ENCODE data around the gene CAMTA2. TPM values are rescaled to one million over a fixed set of nuclear protein-coding genes. Genes with fewer than 3 reads are reported as not detected.

CAMTA2 gene
- total and polyA plus RNA-seq, 9 of the 15 experiments (the other 6 are each of a cell fraction or from before 2014, with no cell fraction given) = 0.24 to 25.1 (median 6.3) TPM

DNA sequence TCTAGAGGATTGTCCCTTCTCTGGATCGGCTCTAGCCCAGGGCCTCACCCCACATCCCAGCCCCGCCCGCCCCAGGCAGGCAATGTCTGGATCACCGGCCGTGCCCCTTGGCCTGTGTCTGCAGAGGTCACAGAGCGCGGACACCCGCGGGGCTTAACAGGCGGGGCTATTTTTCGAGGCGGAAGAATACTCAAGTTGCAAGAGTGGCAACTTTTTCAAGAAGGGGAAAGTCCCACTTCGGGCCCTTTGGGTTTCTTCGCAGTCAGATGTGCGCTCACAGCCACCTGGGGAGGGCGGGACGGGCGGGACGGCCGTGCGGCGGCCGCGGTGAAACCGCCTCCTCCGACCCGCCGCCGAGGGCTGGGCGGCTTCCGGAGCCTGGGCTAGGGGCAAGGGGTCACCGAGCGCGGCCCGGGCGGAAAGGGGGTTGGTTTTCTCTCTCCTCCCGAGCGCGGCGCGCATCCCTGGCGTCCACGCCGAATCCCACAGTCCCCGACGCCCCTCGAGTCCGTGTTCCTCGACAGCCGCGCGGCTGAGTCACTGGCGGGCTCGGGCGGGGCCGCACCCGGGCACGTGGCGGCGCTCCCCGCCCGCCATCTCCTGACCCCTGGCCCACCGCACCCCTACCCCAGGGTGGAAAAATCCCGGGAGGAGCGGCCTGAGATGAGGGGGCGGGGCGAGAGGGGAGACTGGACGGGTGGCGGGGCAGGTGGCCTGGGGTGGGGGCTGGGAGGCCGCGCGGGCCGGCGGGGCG is 38.0 kb downstream of the CAMTA2 start (continued):
- TF ChIP-seq HDAC1 (IDR thresholded peaks at IDR 0.05) = peak in 1 of 2 experiments; percentile 40; a peak in 1 of 4 replicates

DNA sequence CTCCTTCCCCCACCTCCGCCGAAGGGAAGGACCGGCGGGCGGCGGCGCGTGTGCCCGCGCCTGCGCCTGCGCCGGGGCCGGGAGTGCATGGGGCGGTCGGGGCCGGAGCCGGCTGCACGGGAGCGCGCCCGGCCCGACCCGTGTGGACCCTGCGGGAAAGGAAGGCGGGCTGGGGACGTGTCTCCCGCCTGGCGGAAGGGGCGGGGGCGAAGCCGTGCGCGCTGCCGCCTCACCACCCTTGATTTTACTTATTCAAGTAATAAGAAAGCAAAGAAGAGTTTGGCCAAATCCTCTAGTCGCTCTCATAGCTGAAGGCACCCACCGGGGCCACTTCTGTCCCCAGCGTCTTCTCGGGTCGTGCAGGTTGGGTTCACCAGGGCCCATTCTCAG is 38.5 kb downstream of the CAMTA2 start:
- H3K27ac ChIP-seq (ENCODE audit: extremely low read depth, low read depth, low read length) = peak overlapping the region; percentile 98
- intact Hi-C loops (cut with micrococcal nuclease) (no loop called here), in situ Hi-C loops (cut with MboI) (no loop called here)
- POLR2A ChIA-PET = interaction anchor here (0.6 to 4.7 kb wide), 5 partner anchors 9 to 704 kb away, joined by 3 to 21 read pairs (median 3); partner anchors contain the start of genes RNF167, SLC25A11 and SPAG7
- peak overlapping the region; percentile 93 for H3K4me2 ChIP-seq (ENCODE audit: insufficient read depth, low read length)
- BruUV-seq (replicated peaks) = no TSS peak
- H2AFZ ChIP-seq (ENCODE audit: low read depth, low read length) = peak overlapping the region; percentile 52
- ATAC-seq (peak; percentile 66), DNase-seq (ENCODE audit: extremely low read depth in 1 of 4, low spot score in 3 of 4) (peak; percentile 59 to 84 (median 74)), FAIRE-seq (no peak)
- CTCF ChIA-PET (ENCODE audit: low intra/inter-chr PET ratio) = no interaction called here
- 0% methylated on average over 13 of the region's 40 CpGs for WGBS (ENCODE audit: insufficient coverage, low coverage, missing lambda C conversion rate)
- H3K4me1 ChIP-seq (replicated peaks in 1 of 2; ENCODE audit: control insufficient read depth in 2 of 2, insufficient read depth in 2 of 2, low read length in 2 of 2) = peaks cover 32 to 57% of the 10 kb centered on the region in 2 experiments
- no peaks in the 10 kb centered on the region for H3K9me3 ChIP-seq (replicated peaks; ENCODE audit: control insufficient read depth, insufficient read depth, low read depth, low read length)
- H3K36me3 ChIP-seq (ENCODE audit: control insufficient read depth, insufficient read depth, low read length) = peaks cover 39% of the 10 kb centered on the region
- no peaks in the 10 kb centered on the region for H3K9me1 ChIP-seq (ENCODE audit: control insufficient read depth, insufficient read depth, low read length)
- H3K27me3 ChIP-seq (ENCODE audit: control insufficient read depth in 2 of 2, insufficient read depth in 2 of 2, low read length in 2 of 2) = no peaks in the 10 kb centered on the region
- peak overlapping the region; percentile 89 to 90 for H3K9ac ChIP-seq (ENCODE audit: insufficient read depth in 1 of 2, low read depth in 2 of 2, low read length in 2 of 2)
- peak overlapping the region; percentile 97 for H3K4me3 ChIP-seq
- peaks cover 22% of the 10 kb centered on the region for H4K20me1 ChIP-seq (replicated peaks; ENCODE audit: control insufficient read depth, insufficient read depth, low read length)
- peaks cover 63% of the 10 kb centered on the region for H3K79me2 ChIP-seq (ENCODE audit: control insufficient read depth, insufficient read depth, low read length)
- TF ChIP-seq, protein P1, sequence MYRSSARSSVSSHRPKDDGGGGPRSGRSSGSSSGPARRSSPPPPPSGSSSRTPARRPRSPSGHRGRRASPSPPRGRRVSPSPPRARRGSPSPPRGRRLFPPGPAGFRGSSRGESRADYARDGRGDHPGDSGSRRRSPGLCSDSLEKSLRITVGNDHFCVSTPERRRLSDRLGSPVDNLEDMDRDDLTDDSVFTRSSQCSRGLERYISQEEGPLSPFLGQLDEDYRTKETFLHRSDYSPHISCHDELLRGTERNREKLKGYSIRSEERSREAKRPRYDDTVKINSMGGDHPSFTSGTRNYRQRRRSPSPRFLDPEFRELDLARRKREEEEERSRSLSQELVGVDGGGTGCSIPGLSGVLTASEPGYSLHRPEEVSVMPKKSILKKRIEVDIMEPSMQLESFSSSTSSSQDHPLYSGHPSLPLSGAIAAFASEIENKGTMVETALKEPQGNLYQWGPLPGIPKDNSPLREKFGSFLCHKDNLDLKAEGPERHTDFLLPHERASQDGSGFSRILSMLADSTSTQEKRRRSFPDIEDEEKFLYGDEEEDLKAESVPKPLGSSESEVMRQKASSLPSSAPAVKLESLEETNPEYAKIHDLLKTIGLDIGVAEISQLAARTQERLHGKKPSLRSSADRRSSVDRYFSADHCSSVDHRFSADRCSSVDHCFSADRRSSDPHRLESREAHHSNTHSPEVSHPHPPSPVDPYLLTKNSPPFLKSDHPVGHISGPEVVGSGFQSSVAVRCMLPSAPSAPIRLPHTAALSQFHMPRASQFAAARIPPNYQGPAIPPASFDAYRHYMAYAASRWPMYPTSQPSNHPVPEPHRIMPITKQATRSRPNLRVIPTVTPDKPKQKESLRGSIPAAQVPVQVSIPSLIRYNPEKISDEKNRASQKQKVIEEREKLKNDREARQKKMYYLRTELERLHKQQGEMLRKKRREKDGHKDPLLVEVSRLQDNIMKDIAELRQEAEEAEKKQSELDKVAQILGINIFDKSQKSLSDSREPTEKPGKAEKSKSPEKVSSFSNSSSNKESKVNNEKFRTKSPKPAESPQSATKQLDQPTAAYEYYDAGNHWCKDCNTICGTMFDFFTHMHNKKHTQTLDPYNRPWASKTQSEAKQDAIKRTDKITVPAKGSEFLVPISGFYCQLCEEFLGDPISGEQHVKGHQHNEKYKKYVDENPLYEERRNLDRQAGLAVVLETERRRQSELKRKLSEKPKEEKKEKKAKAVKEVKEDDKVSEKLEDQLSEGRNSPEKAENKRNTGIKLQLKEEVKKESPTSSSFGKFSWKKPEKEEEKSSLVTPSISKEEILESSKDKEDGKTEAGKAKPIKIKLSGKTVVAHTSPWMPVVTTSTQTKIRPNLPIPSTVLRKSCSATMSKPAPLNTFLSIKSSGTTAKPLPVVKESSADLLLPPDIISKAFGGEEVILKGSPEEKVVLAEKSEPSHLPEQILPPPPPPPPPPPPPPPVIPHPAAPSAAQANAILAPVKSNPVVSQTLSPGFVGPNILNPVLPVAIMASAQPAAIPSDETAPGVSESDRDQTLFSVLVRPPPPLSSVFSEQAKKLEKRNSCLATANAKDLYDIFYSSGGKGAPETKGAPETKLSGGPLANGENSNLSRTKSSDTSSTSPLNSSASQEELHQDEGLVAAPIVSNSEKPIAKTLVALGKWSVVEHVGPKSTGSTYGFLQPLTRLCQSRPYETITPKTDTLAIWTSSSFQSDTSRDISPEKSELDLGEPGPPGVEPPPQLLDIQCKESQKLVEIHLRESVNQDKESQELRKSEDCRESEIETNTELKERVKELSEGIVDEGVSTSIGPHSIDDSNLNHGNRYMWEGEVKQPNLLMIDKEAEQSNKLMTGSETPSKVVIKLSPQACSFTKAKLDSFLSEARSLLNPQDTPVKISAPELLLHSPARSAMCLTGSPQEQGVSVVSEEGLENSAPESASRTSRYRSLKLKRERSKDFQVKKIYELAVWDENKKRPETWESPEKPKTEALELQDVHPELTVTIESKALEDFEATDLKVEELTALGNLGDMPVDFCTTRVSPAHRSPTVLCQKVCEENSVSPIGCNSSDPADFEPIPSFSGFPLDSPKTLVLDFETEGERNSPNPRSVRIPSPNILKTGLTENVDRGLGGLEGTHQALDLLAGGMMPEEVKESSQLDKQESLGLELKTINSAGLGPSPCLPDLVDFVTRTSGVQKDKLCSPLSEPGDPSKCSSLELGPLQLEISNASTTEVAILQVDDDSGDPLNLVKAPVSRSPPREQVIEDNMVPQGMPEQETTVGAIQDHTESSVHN (IDR thresholded peaks at IDR 0.05; ENCODE audit: borderline replicate concordance in 1 of 2, low read depth in 1 of 2) = no peak
- TF ChIP-seq RB1 (IDR thresholded peaks at IDR 0.05; ENCODE audit: low read depth) = peak; percentile 65; the same call in 1 of the 2 replicates
- no peak for TF ChIP-seq DIDO1 (tag; IDR thresholded peaks at IDR 0.05; ENCODE audit: low read depth)
- TF ChIP-seq RBM15 (IDR thresholded peaks at IDR 0.05; ENCODE audit: insufficient read depth, low read length) = no peak
- no peak for TF ChIP-seq SMC3 (conservative IDR thresholded peaks at IDR 0.05; ENCODE audit: insufficient read depth, low read depth, low read length)
- TF ChIP-seq, protein P2, sequence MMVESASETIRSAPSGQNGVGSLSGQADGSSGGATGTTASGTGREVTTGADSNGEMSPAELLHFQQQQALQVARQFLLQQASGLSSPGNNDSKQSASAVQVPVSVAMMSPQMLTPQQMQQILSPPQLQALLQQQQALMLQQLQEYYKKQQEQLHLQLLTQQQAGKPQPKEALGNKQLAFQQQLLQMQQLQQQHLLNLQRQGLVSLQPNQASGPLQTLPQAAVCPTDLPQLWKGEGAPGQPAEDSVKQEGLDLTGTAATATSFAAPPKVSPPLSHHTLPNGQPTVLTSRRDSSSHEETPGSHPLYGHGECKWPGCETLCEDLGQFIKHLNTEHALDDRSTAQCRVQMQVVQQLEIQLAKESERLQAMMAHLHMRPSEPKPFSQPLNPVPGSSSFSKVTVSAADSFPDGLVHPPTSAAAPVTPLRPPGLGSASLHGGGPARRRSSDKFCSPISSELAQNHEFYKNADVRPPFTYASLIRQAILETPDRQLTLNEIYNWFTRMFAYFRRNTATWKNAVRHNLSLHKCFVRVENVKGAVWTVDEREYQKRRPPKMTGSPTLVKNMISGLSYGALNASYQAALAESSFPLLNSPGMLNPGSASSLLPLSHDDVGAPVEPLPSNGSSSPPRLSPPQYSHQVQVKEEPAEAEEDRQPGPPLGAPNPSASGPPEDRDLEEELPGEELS (CRISPR knock-in tag; IDR thresholded peaks at IDR 0.05; ENCODE audit: borderline replicate concordance) = no peak
